IPS-20b (cell line): ENCODE measurements around the gene RANBP9.

Experiments
- H3K27ac ChIP-seq: one replicate; pipeline ENCODE4 v1.5.1; 2013; ENCODE audit warnings: low read length
- H3K27me3 ChIP-seq: 2 replicates; pipeline ENCODE4 v1.6.1; 2013; ENCODE audit warnings: mild to moderate bottlenecking, low read length, inconsistent platforms; ENCODE audit not compliant: insufficient read depth
- H3K36me3 ChIP-seq: 2 replicates; pipeline ENCODE4 v1.6.1; 2013; ENCODE audit warnings: low read depth, mild to moderate bottlenecking, inconsistent platforms, low read length, moderate library complexity; ENCODE audit not compliant: insufficient read depth
- H3K4me1 ChIP-seq: 2 replicates; pipeline ENCODE4 v1.6.1; 2013; ENCODE audit warnings: mild to moderate bottlenecking, control low read depth, inconsistent platforms, low read length, moderate library complexity; ENCODE audit not compliant: insufficient read depth
- H3K4me3 ChIP-seq: 2 replicates; pipeline ENCODE4 v1.5.1; 2013; ENCODE audit warnings: mild to moderate bottlenecking, low read length, inconsistent platforms
- H3K9ac ChIP-seq: 2 replicates; pipeline ENCODE4 v1.6.1; 2013; ENCODE audit warnings: low read depth, mild to moderate bottlenecking, inconsistent platforms, low read length, moderate library complexity
- H3K9me3 ChIP-seq: 2 replicates; pipeline ENCODE4 v1.6.1; 2013; ENCODE audit warnings: mild to moderate bottlenecking, low read depth, low read length, inconsistent platforms; ENCODE audit not compliant: insufficient read depth

RANBP9 gene

GRCh38 chr6:13674533-13675190 is 37.0 kb downstream of the RANBP9 start:
- no peaks in the 10 kb centered on the region for H3K27me3 ChIP-seq
- no peak overlapping the region for H3K4me3 ChIP-seq
- H3K9me3 ChIP-seq = peaks cover 11% of the 10 kb centered on the region; the same call in 1 of the 2 replicates
- no peaks in the 10 kb centered on the region for H3K36me3 ChIP-seq
- peaks cover 3% of the 10 kb centered on the region for H3K4me1 ChIP-seq
- no peak overlapping the region for H3K9ac ChIP-seq
- no peak overlapping the region for H3K27ac ChIP-seq

- Histone ChIP-seq H3K9me3 (peaks cover 11% of the 10 kb centered on the region; the same call in 1 of the 2 replicates), H3K36me3 (no peaks in the 10 kb centered on the region), H3K27ac (no peak overlapping the region), H3K4me3 (no peak overlapping the region), H3K27me3 (no peaks in the 10 kb centered on the region), H3K9ac (no peak overlapping the region), H3K4me1 (peaks cover 6% of the 10 kb centered on the region)
Observed at GRCh38 chr6:13673825-13674444, 37.7 kb downstream of the RANBP9 start.

GRCh38 chr6:13673368-13673767 is 38.3 kb downstream of the RANBP9 start:
- Histone ChIP-seq H3K4me1 (peaks cover 5% of the 10 kb centered on the region), H3K9ac (no peak overlapping the region), H3K36me3 (no peaks in the 10 kb centered on the region)

GRCh38 chr6:13672904-13673303 is 38.7 kb downstream of the RANBP9 start:
- Histone ChIP-seq H3K36me3 (no peaks in the 10 kb centered on the region), H3K27me3 (no peaks in the 10 kb centered on the region), H3K9me3 (peaks cover 11% of the 10 kb centered on the region; the same call in 1 of the 2 replicates), H3K27ac (no peak overlapping the region), H3K9ac (no peak overlapping the region), H3K4me1 (peaks cover 3% of the 10 kb centered on the region; the same call in 1 of the 2 replicates), H3K4me3 (no peak overlapping the region)

More at GRCh38 chr6:13673368-13673767, 38.3 kb downstream of the RANBP9 start:
- H3K27ac ChIP-seq = no peak overlapping the region
- H3K9me3 ChIP-seq = peaks cover 11% of the 10 kb centered on the region; the same call in 1 of the 2 replicates
- no peak overlapping the region for H3K4me3 ChIP-seq
- no peaks in the 10 kb centered on the region for H3K27me3 ChIP-seq

GRCh38 chr6:13671548-13672127 is 40.0 kb downstream of the RANBP9 start:
- H3K9me3 ChIP-seq = 0 out of 2 replicates have a peak, but pooled peaks cover under 1% of the 10 kb centered on the region
- peaks cover 3% of the 10 kb centered on the region; the same call in 1 of the 2 replicates for H3K4me1 ChIP-seq
- no peak overlapping the region for H3K9ac ChIP-seq
- no peak overlapping the region for H3K27ac ChIP-seq
- H3K36me3 ChIP-seq = no peaks in the 10 kb centered on the region
- H3K4me3 ChIP-seq = no peak overlapping the region
- no peaks in the 10 kb centered on the region for H3K27me3 ChIP-seq

GRCh38 chr6:13669476-13669875 is 42.2 kb downstream of the RANBP9 start:
- Histone ChIP-seq H3K27me3 (no peaks in the 10 kb centered on the region), H3K9ac (no peak overlapping the region), H3K36me3 (no peaks in the 10 kb centered on the region), H3K4me1 (peaks cover 3% of the 10 kb centered on the region; the same call in 1 of the 2 replicates), H3K9me3 (no peaks in the 10 kb centered on the region), H3K27ac (no peak overlapping the region), H3K4me3 (no peak overlapping the region)

- H3K9ac ChIP-seq = no peak overlapping the region
- H3K4me3 ChIP-seq = no peak overlapping the region
- H3K27me3 ChIP-seq = no peaks in the 10 kb centered on the region
- no peaks in the 10 kb centered on the region for H3K9me3 ChIP-seq
- no peaks in the 10 kb centered on the region for H3K36me3 ChIP-seq
- H3K27ac ChIP-seq = no peak overlapping the region
- peaks cover 3% of the 10 kb centered on the region; the same call in 1 of the 2 replicates for H3K4me1 ChIP-seq
Observed at GRCh38 chr6:13668291-13668928, 43.2 kb downstream of the RANBP9 start.

- Histone ChIP-seq H3K4me3 (no peak overlapping the region), H3K27ac (no peak overlapping the region), H3K36me3 (no peaks in the 10 kb centered on the region), H3K9me3 (no peaks in the 10 kb centered on the region), H3K4me1 (peaks cover 9% of the 10 kb centered on the region; the same call in 1 of the 2 replicates), H3K9ac (no peak overlapping the region), H3K27me3 (no peaks in the 10 kb centered on the region)
Observed at GRCh38 chr6:13667655-13668054, 44.0 kb downstream of the RANBP9 start.

GRCh38 chr6:13666194-13667105 is 45.2 kb downstream of the RANBP9 start:
- no peaks in the 10 kb centered on the region for H3K36me3 ChIP-seq
- H3K27ac ChIP-seq = no peak overlapping the region
- H3K4me1 ChIP-seq = peaks cover 18% of the 10 kb centered on the region; the same call in 1 of the 2 replicates
- H3K4me3 ChIP-seq = no peak overlapping the region
- H3K27me3 ChIP-seq = no peaks in the 10 kb centered on the region
- H3K9ac ChIP-seq = no peak overlapping the region
- no peaks in the 10 kb centered on the region for H3K9me3 ChIP-seq

GRCh38 chr6:13664703-13665352 is 46.8 kb downstream of the RANBP9 start:
- H3K4me3 ChIP-seq = no peak overlapping the region
- H3K27me3 ChIP-seq = no peaks in the 10 kb centered on the region
- no peak overlapping the region for H3K27ac ChIP-seq
- H3K4me1 ChIP-seq = peaks cover 18% of the 10 kb centered on the region; the same call in 1 of the 2 replicates
- H3K36me3 ChIP-seq = no peaks in the 10 kb centered on the region
- H3K9me3 ChIP-seq = no peaks in the 10 kb centered on the region
- no peak overlapping the region for H3K9ac ChIP-seq
